ENCODE measurements around the gene MKX. TPM values are rescaled to one million over a fixed set of nuclear protein-coding genes. Genes with fewer than 3 reads are reported as not detected.

MKX gene
- total RNA-seq, 4 donors from 2014 or later: 0.54 to 3.6 (median 0.90) TPM

DNA sequence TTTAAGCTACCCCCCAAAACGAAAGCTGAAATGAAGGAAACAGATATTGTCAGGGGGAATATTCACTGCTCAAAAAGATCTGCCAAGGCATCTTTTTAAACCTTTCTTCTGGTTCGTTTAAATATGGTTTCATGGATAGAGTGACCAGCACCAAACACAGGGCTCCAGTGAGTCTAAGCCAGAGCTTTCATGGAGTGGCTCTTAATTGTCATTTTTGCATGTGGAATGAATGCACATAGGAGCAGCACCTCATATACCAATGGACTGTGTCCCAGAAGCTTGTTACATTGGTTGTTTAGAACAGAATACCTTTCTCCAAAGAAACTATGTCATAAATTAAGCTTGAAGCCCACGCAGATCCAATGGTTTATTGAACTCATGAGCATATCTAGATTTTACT, 17.3 kb downstream of the MKX start:
- no peak for DNase-seq
- Histone ChIP-seq H3K27me3 (no peaks in the 10 kb centered on the region), H3K36me3 (no peaks in the 10 kb centered on the region), H3K4me3 (replicated peaks in 1 of 3) (no peak overlapping the region), H3K4me1 (peaks cover 0 to 8% of the 10 kb centered on the region in 2 donors), H3K9me3 (no peaks in the 10 kb centered on the region), H3K27ac (no peak overlapping the region)
- TF ChIP-seq POLR2A (IDR thresholded peaks at IDR 0.05): no peak
- TF ChIP-seq, protein P1, sequence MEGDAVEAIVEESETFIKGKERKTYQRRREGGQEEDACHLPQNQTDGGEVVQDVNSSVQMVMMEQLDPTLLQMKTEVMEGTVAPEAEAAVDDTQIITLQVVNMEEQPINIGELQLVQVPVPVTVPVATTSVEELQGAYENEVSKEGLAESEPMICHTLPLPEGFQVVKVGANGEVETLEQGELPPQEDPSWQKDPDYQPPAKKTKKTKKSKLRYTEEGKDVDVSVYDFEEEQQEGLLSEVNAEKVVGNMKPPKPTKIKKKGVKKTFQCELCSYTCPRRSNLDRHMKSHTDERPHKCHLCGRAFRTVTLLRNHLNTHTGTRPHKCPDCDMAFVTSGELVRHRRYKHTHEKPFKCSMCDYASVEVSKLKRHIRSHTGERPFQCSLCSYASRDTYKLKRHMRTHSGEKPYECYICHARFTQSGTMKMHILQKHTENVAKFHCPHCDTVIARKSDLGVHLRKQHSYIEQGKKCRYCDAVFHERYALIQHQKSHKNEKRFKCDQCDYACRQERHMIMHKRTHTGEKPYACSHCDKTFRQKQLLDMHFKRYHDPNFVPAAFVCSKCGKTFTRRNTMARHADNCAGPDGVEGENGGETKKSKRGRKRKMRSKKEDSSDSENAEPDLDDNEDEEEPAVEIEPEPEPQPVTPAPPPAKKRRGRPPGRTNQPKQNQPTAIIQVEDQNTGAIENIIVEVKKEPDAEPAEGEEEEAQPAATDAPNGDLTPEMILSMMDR (IDR thresholded peaks at IDR 0.05): no peak
- 74 to 84% methylated on average over 3 of the region's 3 CpGs for WGBS, 2 donors
- intact Hi-C loops (cut with DNase I): no loop called here

DNA sequence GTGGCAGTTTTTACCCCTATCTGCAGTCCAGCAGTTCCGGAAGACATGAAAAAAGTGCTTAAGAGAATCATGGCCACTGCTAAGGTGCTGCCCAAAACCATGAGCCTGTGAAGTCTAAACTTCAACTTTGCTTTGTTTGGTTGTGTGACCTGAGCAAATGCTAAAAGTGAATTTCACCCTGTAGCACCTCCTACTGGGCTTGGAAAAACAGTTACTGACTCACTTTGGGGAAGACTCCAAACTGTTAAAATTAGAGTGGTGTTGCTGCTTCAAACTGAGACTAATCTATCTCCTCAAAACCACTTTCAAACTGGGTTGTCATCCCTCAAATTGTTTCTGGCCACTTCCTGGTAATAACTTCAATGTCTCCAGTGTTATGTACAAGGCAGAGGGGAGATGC, 21.3 kb downstream of the MKX start:
- H3K9me3 ChIP-seq: no peaks in the 10 kb centered on the region
- TF ChIP-seq, protein P1 (IDR thresholded peaks at IDR 0.05): no peak
- no peak for TF ChIP-seq POLR2A (IDR thresholded peaks at IDR 0.05)
- no peak overlapping the region for H3K4me3 ChIP-seq (replicated peaks in 1 of 3)
- intact Hi-C loops (cut with DNase I): no loop called here
- DNase-seq: no peak
- no peaks in the 10 kb centered on the region for H3K27me3 ChIP-seq
- H3K36me3 ChIP-seq: no peaks in the 10 kb centered on the region
- H3K4me1 ChIP-seq: no peaks in the 10 kb centered on the region
- no peak overlapping the region for H3K27ac ChIP-seq
- WGBS, 2 donors: 71 to 77% methylated on average over 1 of the region's 1 CpG

DNA sequence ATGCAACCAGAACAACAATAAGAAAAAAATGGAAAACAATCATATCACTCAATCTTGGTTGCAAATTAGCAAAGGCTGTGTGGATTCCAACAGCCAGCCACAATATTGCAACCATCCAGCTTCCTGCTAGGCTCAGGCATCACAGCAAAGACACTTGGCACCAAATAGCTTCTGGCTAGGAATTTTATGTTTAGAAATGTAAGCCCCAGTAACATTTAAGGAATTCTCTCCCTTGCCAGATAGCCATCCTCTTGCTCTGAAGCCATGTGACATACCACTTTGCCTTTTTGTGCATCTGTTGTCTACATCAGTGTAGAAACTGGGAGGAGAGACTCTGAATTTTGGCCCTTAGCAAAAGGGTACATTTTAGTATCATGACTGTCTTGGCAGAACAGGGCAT, 22.2 kb downstream of the MKX start:
- intact Hi-C loops (cut with DNase I): no loop called here
- no peak for DNase-seq
- no peaks in the 10 kb centered on the region for H3K36me3 ChIP-seq
- no peak for TF ChIP-seq POLR2A (IDR thresholded peaks at IDR 0.05)
- TF ChIP-seq, protein P1 (IDR thresholded peaks at IDR 0.05): no peak
- no peaks in the 10 kb centered on the region for H3K9me3 ChIP-seq
- H3K27ac ChIP-seq: no peak overlapping the region
- no peaks in the 10 kb centered on the region for H3K27me3 ChIP-seq
- H3K4me3 ChIP-seq (replicated peaks in 1 of 3): no peak overlapping the region
- H3K4me1 ChIP-seq: no peaks in the 10 kb centered on the region

DNA sequence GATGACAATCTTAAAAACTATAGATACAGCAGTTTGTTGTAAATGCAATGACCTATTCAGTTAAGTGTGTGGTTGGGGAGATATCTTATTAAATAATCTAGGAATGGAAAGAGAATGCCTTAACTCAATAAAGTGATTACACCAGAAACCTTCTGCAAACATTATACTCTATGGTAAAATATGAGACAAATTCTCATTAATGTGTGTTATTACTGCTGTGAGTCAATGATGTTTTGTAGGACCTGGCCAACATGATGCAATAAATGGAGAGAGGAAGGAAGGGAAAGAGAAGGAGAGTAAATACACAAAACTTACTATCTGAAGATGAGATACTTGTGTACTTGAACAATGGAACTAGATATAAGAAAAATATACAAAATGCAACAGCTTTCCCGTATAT, 25.1 kb downstream of the MKX start:
- no peaks in the 10 kb centered on the region for H3K4me1 ChIP-seq
- no peaks in the 10 kb centered on the region for H3K36me3 ChIP-seq
- 92 to 96% methylated on average over 1 of the region's 1 CpG for WGBS, 2 donors
- H3K9me3 ChIP-seq: no peaks in the 10 kb centered on the region
- no peak overlapping the region for H3K4me3 ChIP-seq (replicated peaks in 1 of 3)
- no peak for DNase-seq
- intact Hi-C loops (cut with DNase I): no loop called here
- no peaks in the 10 kb centered on the region for H3K27me3 ChIP-seq
- TF ChIP-seq, protein P1 (IDR thresholded peaks at IDR 0.05): no peak
- TF ChIP-seq POLR2A (IDR thresholded peaks at IDR 0.05): no peak
- no peak overlapping the region for H3K27ac ChIP-seq

DNA sequence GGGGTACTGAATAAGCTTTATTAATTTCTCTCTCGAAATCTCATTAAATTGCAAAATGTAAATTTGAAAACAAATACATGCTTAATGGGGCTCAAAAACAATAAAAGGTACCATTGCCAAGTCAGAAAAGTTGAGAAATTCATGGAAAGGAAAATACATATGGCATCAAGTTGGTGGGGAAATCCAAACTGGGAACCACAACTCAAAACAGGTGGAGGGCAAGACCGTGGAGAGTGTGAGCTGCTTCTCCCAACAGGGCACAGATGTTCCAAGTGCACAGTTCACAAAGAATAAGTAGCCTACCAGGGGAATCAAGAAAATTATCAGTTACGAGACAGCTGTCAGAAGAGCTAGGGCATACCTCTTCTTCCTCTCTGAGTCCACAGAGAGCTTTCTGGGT, 26.6 kb downstream of the MKX start:
- Histone ChIP-seq H3K4me1 (no peaks in the 10 kb centered on the region), H3K27ac (no peak overlapping the region), H3K27me3 (no peaks in the 10 kb centered on the region), H3K9me3 (no peaks in the 10 kb centered on the region), H3K36me3 (no peaks in the 10 kb centered on the region), H3K4me3 (replicated peaks in 1 of 3) (no peak overlapping the region)
- no peak for TF ChIP-seq POLR2A (IDR thresholded peaks at IDR 0.05)
- TF ChIP-seq, protein P1 (IDR thresholded peaks at IDR 0.05): no peak
- no peak for DNase-seq
- 88 to 89% methylated on average over 3 of the region's 3 CpGs for WGBS, 2 donors
- intact Hi-C loops (cut with DNase I): no loop called here

All from thyroid gland (tissue), 4 donors.